OCI-M1 (cell line): Measurements from ENCODE around the gene TIE1.
A peak's percentile ranks its signal among the peaks of the same experiment; 100 is the strongest.
"Not testable (repeated sequence)": the region's sequence is repeated elsewhere in the genome, so short reads cannot be mapped to it uniquely, and the experiment has no call there.

Source experiments
- DNase-seq: peaks from one replicate; lab custom pipeline; 2025; lab: John Stamatoyannopoulos, UW

Gene TIE1

DNA sequence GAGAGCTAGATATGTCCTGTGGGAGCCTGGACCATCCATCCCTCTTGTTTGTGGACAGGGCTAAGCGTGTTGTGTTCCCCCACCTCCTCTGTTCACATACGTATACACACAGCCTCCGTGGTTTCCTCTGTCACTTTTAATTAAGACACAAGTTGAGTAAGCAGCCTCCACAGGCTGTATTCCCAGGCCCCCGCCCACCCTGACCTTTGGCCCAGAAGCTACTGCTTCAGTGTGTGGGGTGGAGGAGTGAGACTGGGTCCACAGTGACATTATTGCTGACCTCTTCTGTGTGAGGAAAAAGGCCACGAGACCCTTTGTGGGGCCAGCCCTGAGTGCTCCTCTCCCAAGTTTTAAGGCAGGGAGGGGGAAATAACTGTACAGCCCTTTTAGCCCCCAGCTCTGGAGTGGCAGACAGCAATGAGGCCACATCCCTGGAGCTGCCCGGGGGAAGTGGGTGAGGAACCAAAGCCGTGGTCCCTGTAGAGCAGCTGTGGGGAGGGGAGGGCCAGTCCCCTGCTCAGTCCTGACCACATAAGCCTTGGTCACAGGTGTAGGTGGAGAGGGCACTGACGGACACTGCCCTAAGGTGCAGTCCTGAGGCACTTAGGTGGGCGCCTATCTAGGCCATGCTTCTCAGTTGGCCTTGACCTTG lies 62.6 kb downstream of the TIE1 start:
- peak; percentile 23 for DNase-seq

DNA sequence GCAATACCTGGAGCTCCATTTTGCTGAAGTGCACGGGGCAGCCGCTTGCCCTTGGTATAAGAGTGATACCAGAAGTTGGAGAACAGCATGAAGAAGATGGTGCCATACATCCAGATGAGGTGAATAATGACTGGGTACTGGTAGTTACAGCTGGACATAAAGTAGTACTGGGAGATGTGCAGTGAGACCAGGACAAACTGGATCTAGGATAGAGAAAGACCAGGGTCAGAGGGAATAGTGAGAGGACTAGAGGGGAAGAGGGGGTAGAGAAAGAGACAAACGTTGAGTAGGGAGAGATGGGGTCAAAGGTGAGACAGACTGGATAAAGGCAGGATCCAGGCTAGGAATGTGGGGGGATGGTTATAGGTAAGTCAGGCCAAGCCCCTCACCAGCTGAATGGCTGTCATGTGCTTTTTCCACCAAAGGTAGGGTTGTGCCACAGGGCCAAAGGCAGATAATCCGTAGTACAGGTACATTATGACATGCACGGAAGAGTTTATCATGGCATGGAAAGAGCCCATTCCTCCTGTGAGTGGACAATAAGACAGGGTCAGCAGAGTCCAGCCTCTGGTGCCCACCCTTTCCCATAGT lies 63.2 kb downstream of the TIE1 start:
- no peak for DNase-seq

DNA sequence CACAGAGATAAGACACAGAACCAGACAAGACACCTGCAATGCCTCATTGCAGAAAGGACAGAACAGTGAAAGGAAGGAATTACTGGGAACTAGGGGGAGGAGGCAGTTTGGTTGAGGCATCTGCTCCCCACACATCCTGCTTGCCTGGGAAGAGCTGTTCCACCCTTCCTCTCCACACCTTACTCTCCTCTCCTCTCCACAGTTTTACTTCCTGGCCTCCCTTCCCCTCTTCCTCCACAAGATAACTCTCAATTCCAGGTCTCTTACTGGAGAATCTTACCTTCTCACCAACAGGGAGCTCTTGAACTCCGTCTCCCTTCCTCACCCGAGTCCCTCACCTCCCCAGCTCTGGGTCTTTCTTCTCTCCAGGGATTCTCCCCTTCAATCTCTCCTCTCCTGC lies 64.9 kb downstream of the TIE1 start:
- DNase-seq = no peak

DNA sequence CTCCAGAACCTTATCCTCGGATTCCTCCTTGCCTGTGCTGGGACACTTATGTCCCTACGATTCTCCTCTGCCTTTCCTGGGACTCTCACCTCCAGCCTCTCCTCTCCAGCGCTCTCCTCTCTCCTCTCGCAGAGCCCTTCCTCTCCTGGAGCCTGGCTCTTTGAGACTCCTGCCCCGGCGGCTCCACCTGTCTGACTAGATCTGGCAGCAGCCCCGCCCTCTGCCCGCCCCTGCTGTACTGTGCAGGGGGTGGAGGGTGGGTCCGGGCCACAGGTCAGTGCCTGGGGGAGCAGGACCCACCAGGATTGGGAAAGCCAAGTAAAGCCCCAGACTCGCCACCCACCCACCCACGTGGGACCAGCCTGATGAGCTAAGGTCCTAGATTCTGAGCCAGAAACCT lies 65.4 kb downstream of the TIE1 start:
- DNase-seq = no peak

DNA sequence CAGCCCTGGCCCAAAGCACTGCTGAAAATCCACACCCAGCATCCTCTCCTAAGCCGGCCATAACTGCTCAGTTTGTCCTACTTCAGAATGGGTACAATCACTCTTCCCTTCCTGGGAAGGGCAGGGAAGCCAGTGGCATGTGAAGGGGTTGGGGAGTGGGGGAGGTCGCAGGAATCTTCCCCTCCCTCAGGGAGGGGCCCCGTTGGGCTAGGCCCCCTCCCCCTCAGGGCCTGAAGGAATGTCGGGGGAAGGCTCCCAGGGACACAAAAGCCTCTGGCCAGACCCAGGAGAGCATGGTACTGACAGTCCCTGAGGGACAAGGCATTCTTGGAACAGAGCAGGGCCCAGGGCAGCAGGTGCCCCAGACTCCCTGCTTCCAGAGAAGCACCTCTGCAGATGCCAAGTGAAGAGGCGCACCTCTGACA lies 65.8 kb downstream of the TIE1 start:
- no peak for DNase-seq

DNA sequence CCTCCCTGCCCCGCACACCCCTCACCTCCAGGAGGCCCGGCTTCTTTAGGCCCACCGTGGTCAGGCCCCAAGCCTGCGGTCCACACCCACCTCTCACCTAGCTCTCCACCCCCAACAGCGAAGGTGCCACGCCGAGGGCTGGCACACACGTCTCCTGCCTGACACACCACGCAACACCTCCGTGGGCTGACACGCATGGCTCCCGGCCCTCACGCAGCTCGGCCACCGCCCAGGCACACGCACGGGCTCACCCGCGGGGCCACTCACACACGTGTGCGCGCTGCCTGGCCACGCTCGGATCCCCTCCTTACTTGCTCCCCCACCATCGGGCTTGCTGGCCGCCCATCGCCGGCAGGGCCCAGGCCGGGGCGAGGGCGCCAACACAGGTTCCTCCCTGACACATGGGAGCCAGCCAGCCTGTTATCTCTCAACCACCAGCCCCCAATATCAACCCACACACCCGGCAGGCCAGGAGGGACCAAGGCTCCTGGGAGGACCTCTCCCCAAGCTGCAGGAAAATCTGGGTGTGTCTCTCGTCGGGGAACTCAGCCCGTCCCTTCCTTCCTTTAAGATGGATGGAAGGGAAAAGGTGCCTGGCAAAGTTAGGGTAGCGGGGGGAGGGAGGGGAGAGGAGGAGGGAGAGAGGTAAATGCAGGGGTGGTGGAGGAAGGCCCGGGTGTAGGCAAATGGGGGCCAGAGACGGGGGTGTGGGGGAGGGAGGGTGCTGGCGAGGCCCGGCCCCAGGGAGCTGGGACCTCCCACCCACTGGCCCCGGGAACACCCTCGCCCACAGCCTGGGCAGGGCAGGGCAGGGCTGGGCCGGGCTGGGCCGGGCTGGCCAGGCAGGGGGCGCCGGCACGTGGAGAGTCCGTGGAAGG lies 66.5 kb downstream of the TIE1 start:
- peak; percentile 64 for DNase-seq

DNA sequence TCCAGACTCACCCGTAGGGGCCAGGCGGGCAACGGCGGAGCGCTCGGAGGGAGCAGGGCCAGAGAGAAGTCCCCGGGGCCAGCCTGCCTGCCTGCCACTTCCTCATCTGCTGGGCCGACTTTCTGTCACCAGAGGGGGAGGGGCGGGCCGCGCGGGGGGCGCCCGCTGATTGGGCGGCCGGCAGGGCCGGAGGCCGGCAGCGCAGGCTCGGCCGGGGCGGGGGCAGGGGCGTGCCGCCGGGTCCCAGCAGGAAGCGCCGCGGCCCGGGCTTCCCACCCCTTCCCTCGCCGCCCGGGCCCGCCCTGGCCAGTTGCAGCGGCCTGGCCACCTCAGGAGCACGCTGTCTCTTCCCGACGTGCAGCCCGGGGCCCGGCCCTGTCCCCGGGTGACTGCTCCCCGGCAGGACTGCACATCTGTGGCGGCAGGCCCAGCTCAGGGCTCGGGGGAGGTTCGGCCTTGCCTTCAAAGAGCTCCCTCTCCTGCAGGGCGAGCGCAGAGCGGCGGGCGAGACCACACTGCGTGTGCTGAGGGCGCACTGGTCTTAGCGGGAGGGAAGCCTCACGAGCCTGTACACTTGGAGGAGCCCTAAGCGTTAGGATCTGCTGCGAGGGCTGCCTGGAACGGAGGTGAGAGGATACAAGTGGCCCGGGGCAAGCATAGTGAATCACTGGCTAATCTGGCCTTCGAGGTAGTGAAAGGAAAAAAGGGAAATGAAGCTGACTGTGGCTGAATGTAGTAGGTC lies 67.3 kb downstream of the TIE1 start, which contains the start of gene ELOVL1:
Gene ELOVL1, minus strand, starts transcription at position 108 of the 742 bp plus-strand sequence. CDS start 2,402 bp downstream, outside the sequence.
- peak; percentile 95 for DNase-seq

DNA sequence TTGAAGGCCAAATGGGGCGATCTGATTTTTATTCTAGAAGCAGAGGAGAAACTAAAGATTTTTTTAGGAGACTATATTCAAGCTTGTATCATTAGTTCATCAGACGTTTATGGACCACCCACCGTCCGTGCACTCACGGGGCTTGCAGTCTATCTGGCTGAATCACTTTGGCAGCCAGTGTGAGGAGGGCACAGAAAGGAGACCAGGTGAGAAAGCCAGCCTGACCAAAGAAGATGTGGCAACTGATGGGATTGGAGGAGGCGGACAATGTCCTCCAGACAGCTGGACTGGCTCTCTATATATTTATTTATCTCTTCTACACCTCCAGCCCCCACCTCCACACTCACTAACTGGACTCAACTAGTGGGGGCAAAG lies 67.9 kb downstream of the TIE1 start:
- no peak for DNase-seq

DNA sequence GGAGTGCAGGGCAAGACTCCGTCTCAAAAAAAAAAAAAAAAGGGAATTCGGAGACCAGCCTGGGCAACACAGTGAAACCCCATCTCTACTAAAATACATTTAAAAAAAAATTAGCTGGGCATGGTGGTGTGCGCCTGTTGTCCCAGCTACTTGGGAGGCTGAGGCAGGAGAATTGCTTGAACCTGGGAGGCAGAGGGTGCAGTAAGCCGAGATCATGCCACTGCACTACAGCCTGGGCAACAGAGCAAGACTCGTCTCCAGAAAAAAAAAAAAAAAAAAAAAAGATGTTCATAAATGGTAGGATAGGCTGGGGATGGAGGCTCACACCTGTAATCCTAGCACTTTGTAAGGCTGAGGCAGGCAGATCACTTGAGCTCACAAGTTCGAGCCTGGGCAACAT lies 69.0 kb downstream of the TIE1 start:
- DNase-seq = not testable (repeated sequence)

DNA sequence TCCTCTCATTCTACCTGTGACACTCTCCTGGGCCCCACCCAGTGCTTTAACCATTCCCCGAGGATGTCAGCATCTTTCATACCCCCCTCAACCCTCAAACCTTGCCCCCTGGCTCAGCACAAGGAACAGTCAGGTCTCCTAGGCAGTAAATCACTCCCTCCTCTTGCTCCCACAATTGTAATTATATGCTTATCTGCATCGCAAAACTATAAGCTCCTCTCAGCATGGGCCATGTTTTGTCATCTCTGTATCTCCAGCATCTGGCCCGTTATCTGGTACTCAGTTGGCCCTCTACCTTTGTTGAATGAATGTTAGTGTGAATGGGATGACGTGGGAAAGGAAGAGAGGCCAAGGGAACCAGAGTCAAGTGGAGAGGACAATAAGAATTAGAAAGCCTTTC lies 69.8 kb downstream of the TIE1 start:
- no peak for DNase-seq

DNA sequence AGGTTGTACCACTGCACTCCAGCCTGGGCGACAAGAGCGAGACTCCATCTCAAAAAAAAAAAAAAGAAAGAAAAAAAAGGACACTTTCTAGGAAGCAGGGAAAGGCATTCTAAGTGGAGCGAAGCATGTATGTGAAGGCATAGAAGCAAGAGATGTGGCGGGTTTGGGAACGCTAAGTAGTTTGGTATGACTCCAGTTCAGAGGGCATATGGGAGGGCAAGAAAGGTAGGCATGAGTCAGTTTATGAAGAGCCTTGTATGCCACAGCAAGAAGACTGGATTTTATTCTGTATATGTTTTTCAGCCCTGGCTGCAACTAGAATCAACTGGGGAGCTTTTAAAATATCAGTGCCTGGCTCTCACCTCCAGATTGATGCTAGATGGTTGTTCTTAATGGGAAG lies 71.4 kb downstream of the TIE1 start:
- no peak for DNase-seq
